ENCODE results near the gene BLOC1S6. TPM values are rescaled to one million over a fixed set of nuclear protein-coding genes. Genes with fewer than 3 reads are reported as not detected.

Gene BLOC1S6, protein sequence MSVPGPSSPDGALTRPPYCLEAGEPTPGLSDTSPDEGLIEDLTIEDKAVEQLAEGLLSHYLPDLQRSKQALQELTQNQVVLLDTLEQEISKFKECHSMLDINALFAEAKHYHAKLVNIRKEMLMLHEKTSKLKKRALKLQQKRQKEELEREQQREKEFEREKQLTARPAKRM
- 37.2 and 66.1 TPM in 2 replicates for total RNA-seq (2014; rRNA removed; shearing (Covaris generic); ENCODE audit: low replicate concordance)

DNA sequence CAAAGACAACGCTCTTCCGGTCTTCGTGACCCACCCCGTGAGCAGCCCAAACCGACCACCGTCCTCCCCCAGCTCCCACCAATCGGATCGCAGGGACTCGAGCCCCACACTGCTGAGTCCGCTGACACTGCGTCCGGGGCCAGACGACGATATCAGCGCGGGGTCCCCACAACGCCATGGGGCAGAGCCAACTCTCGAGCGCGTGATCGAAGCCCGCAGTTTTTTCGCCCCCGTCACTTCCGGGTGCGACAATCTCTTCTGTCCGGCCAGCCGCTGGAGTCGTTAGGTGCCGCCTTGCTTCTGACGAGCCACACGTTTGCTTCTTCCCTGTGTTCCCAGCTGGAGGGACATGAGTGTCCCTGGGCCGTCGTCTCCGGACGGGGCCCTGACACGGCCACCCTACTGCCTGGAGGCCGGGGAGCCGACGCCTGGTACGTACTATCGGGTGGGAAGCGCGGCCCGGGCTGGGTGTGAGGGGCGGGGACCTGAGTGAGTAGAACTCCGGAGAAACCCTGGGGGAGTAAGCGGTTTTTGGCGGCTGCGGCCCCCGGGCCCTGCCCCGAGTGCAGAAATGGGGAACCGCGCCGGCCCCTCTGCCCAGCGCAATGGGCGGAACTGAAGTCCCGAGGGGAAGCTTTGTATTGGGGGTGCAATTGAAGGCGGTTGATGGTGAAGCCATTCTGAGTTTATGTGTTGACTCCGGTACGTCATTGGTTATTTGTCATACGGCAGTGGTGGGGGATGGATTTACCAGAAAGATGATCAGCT is at the start of gene BLOC1S6:
Gene BLOC1S6 (plus strand): TSS at position 285 of the 768 bp plus-strand sequence. CDS start 65 bp downstream, at position 350.
- in situ Hi-C loops (cut with HindIII; ENCODE audit: low pct_unique_long_range_greater_than_20kb, low sequenced_read_pairs), result no loop called here
- peak; percentile 88 for DNase-seq (ENCODE audit: low read depth)

DNA sequence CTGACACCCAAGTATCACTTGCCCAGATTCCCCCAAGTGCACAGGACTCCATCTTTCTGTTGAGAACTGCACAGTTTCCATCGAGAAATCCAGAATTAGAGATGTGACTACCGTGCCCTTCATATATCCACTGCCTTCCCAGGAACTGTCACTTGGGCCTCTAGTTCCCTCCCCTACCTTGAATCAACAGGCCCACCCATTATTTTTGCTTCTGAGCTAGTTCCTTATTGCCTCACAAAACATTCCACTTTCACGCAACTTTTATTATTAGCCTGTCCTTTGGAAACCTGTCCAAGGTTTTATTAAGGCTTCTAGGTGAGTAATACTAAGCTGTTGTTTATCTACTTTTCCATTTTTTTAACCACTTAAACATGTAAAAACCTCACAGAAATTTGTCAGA is 47.5 kb upstream of the BLOC1S6 start:
- in situ Hi-C loops (cut with HindIII; ENCODE audit: low pct_unique_long_range_greater_than_20kb, low sequenced_read_pairs), result no loop called here
- no peak for DNase-seq (ENCODE audit: low read depth)

DNA sequence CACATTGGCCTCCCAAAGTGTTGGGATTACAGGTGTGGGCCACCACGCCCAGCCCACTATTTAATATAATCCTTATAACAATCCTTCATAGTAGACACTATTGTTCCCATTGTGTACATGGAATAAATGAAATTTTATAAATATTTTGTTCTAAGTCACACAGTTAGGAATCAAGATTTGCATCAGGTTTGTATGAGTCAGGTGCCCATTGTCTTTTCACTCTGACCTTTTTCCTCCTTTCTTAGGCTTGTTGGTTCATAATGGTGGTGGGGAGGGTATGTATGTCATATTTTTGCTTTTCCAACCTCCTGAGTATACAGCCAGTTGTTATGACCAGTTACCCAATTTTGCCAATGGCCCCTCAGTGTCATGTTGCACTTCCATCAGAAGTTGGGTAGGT is 46.6 kb upstream of the BLOC1S6 start:
- in situ Hi-C loops (cut with HindIII; ENCODE audit: low pct_unique_long_range_greater_than_20kb, low sequenced_read_pairs), result no loop called here
- DNase-seq (ENCODE audit: low read depth), result no peak

DNA sequence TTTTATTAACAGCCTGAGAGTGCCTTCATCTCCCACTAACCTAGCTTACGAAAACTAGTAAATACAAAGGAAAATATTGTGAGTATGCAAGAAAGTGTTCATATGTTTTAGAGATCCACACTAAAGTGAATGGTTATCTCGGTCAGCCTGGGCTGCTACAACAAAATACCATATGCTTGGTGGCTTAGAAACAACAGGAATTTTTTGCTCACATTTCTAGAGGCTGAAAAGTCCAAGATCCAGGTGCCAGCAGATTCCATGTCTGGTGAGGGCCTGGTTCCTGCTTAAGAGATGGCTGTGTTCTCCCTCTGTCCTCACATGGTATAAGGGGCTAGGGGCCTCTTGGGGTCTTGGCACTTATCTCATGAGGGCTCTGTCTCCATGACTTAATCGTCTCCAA is 44.1 kb upstream of the BLOC1S6 start:
- in situ Hi-C loops (cut with HindIII; ENCODE audit: low pct_unique_long_range_greater_than_20kb, low sequenced_read_pairs), result no loop called here
- DNase-seq (ENCODE audit: low read depth), result no peak

DNA sequence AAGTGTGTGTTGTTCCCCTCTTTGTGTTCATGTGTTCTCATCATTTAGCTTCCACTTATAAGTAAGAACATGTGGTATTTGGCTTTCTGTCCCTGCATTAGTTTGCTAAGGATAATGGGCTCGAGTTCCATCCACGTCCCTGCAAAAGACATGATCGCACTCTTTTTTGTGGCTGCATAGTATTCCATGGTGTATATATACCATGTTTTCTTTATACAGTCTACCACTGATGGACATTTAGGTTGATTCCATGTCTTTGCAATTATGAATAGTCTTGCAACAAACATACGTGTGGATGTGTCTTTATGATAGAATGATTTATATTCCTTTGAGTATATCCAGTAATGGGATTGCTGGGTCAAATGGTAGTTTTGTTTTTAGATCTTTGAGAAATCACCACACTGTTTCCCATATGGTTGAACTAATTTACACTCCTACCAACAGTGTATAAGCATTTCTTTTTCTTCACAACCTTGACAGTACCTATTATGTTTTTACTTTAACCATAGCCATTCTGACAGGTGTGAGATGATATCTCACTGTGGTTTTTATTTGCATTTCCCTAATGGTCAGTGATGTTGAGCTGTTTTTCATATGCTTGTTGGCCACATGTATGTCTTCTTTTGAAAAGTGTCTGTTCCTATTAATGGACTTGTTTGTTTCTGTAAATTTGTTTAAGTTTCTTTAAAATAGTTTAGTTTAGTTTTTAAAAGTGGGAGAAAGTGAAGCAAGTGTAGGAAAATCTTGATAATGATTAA is 42.7 kb upstream of the BLOC1S6 start:
- in situ Hi-C loops (cut with HindIII; ENCODE audit: low pct_unique_long_range_greater_than_20kb, low sequenced_read_pairs), result no loop called here
- no peak for DNase-seq (ENCODE audit: low read depth)

DNA sequence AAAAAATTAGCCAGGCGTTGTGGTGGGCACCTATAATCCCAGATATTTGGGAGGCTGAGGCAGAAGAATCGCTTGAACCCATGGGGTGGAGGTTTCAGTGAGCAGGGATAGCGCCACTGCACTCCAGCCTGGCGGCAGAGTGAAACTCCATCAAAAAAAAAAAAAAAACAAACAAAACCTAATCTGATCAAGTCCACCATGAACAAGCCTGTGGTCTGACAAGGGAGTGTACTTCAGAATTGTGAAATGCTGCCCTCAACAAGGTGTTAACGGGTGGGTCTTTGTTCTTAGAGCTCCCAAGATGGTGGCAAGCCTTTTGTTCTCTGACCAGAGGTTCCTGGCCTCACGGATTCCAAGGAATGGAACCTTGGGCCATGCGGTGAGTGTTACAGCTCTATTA is 40.4 kb upstream of the BLOC1S6 start:
- no peak for DNase-seq (ENCODE audit: low read depth)
- in situ Hi-C loops (cut with HindIII; ENCODE audit: low pct_unique_long_range_greater_than_20kb, low sequenced_read_pairs), result no loop called here

DNA sequence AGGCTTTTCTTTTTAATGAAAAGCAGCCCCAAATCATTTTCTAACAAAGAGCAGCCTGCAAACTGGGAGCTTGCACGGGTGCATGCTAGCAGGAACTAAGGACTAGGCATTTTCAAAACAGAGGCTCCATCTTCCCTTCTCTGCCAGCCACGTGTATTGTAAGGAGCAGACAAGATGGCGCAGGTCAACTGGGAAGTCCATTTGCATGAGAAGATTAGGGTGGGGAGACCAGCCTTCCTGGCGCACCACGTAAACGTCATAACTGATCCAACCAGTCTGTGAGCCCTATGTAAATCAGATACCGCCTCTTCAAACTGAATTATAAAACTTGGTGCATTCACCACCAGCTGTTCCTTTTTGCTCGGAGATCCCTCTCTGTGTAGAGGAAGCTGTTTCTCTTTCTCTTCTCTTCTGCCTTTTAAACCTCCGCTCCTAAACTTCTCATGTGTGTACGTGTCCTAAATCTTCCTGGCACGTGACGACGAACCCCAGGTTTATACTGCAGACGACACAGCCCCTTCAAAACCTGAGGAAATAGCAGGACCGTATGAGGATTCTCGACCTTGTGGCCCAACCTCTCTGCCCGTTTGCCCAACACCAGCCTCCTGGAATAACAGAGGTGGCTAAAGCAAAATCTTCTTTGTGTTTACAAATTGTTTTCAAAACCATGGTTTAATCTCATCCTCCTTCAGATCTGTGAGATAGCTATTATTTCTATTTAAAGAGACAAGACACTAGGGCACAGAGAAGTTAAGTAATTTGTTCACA is 38.2 kb upstream of the BLOC1S6 start:
- in situ Hi-C loops (cut with HindIII; ENCODE audit: low pct_unique_long_range_greater_than_20kb, low sequenced_read_pairs), result no loop called here
- no peak for DNase-seq (ENCODE audit: low read depth)

DNA sequence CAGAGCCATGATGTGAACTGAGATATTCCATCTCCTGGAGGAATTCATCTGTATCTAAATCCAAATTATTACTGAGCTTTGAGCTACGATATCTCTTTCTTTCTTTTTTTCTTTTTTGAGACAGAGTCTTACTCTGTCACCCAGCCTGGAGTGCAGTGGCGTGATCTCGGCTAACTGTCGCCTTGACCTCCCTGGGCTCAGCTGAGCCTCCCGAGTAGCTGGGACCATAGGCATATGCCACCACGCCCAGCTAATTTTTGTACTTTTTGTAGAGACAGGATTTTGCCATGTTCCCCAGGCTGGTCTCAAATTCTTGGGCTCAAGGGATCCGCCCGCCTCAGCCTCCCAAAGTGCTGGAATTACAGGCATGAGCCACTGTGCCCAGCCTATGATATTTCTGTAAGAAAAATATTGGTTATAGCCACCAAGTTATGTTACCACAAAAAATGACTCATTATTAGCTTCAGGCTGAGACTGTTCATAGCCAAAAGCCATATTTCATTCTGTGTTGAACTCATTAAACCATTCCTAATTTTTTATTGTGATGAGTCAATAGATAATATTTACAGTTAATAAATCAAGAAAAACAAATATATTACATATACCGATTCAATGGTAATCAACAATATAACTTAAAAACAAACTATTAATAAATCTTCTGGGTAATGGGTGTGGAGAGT is 37.5 kb upstream of the BLOC1S6 start:
- no peak for DNase-seq (ENCODE audit: low read depth)
- in situ Hi-C loops (cut with HindIII; ENCODE audit: low pct_unique_long_range_greater_than_20kb, low sequenced_read_pairs), result no loop called here

DNA sequence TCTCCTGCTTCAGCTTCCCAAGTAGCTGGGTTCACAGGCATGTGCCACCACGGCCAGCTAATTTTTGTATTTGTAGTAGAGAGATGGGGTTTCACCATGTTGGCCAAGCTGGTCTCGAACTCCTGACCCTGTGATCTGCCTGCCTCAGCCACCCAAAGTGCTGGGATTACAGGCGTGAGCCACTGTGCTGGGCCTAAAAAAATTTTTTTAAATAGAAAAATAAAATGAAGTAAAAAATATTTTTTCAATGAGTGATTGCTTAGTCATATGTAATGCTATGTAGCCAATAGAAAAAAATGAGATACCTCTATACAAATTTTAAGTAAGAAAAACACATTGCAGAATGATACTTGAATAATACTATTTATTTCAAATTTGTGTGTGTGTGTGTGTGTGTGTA is 36.7 kb upstream of the BLOC1S6 start:
- no peak for DNase-seq (ENCODE audit: low read depth)
- in situ Hi-C loops (cut with HindIII; ENCODE audit: low pct_unique_long_range_greater_than_20kb, low sequenced_read_pairs), result no loop called here

DNA sequence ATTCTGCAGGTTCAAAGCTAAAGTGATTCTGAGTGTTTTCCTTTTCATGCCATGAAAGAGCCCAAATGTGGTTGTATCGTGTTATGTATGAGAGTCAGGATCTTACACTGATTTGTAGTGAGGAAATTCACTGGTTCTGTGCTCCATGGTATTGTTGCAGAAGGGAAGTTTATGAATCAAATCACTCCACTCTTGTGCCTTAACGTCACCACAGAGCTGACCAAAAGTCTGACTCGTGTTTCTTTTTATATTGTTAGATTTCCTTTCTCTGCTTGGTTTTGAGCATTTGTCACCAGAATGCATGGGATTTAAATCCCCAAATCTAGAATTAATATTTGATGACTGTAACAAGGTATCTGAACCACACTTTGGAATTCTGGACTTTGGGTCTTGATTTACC is 35.5 kb upstream of the BLOC1S6 start:
- in situ Hi-C loops (cut with HindIII; ENCODE audit: low pct_unique_long_range_greater_than_20kb, low sequenced_read_pairs), result no loop called here
- DNase-seq (ENCODE audit: low read depth), result no peak

DNA sequence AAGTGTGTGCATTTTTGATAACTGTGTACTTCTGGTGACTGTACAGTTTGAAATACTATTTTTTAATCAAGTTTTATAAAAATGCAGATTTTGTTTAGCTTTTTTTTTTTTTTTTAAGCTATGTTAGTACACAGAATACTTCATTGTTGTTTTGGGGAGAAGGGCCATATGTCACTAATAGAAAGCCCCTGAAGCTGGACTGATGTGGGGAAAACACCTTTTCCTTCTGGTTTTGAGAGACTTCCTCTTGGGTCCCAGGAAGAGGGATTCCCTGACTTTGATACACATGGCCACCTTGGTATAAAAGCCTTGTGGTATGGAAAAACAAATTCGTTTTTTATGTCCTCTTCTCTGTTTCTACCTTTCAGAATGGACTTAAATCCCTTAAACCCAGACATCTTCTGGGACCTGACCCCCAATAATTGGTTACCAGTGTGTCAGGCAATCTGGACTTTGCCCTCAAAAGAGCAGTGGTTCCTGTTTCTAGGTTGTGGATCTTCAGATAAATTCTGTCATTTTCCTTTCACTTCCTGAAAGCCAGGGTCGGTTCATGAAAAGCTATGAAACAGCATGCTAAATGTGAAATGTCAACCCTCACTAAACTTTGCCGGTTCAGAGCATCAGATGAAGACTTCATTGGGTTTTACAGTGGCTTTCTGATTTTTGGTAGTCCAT is 31.1 kb upstream of the BLOC1S6 start:
- in situ Hi-C loops (cut with HindIII; ENCODE audit: low pct_unique_long_range_greater_than_20kb, low sequenced_read_pairs), result no loop called here
- DNase-seq (ENCODE audit: low read depth), result no peak

DNA sequence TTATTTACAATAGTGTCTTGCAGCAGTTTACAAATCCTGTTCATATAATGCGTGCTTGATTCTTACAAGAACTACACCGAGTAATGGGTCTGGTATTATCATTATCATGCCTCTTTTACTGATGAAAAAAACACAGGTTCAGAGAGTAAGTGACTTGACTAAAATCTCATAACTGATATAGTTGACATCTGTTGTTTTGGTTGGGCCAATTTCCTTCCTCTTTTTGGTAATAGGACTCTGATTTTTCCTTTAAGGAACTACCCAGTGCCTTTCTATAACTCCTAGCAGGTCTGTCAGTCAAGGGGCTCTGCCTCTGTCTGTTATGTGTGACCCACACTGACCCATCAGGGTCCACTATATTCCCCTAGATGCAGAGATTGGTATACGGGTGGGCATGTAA is 14.6 kb upstream of the BLOC1S6 start:
- DNase-seq (ENCODE audit: low read depth), result no peak
- in situ Hi-C loops (cut with HindIII; ENCODE audit: low pct_unique_long_range_greater_than_20kb, low sequenced_read_pairs), result no loop called here

DNA sequence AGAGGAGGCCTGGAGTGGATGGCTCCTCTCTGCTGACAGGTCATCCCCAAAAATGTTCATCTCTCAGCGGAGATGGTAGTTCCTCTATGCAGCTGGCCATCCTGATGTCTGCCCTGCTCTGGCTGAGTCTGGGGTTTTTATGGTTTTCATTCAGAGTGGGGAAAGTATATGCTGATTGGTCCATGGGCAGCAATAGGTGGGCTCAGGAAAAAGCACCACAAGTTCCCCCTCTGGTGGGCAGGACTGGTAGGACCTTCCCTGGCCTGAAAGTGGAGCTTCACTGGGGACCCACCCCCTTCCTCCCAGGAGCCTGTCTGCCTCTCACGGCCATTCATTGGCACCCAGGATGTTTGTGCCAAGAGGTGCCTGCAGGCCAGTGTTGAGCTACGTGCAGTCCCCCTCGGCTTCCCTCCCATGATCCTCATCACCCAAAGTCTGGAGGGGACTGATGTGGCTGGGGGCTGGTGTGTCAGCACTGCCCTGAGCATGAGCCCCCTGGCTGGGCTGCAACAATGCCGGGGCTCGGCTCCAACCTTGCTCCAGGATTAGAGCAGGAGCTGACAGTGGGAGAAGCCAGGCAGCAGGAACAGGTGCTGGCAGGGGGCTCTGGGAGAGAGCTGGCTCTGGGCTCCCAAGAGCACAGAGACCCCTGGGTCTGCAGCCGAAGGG is 13.1 kb upstream of the BLOC1S6 start:
- peak; percentile 2 for DNase-seq (ENCODE audit: low read depth)
- in situ Hi-C loops (cut with HindIII; ENCODE audit: low pct_unique_long_range_greater_than_20kb, low sequenced_read_pairs), result no loop called here

DNA sequence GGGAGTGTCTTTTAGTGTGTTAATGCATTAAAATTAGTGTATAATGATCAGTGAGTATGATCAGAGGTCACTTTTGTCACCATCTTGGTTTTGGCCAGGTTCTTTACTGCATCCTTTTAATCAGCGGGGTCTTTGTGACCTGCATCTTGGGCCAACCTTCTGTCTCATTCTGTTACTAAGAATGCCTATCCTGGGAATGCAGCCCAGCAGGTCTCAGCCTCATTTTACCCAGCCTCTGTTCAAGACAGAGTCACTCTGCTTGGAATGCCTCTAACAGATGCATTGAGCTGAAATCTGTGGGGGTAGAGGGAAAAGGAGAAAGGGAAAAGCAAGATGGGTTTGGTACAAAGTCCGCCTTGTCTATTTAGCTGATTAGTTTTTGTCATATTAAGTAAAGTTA is 5.3 kb upstream of the BLOC1S6 start:
- in situ Hi-C loops (cut with HindIII; ENCODE audit: low pct_unique_long_range_greater_than_20kb, low sequenced_read_pairs), result no loop called here
- DNase-seq (ENCODE audit: low read depth), result no peak

DNA sequence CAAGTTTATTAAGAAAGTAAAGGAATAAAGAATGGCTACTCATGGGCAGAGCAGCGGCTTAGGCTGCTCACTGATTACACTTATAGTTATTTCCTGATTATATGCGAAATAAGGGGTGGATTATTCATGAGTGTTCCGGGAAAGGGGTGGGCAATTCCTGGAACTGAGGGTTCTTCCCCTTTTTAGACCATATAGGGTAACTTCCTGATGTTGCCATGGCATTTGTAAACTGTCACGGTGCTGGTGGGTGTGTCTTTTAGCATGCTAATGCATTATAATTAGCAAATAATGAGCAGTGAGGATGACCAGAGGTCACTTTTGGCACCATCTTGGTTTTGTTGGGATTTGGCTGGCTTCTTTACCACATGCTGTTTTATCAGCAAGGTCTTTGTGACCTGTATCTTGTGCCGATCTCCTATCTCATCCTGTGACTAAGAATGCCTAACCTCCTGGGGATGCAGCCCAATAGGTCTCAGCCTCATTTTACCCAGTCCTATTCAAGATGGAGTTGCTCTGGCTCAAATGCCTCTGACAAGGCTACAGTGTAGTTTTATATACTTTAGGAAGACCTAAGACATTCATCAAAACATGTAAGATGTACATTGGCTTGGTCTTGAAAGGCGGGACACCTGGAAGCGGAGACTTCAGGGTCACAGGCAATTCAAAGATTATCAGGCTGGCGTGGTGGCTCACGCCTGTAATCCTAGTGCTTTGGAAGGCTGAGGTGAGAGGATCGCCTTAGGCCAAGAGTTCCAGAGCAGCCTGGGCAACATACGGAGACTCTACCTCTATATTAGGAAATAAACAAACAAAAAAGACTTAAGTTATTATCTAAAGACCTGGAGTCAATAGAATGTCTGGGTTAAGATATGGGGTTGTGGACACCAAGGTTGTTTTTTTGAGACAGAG is 3.2 kb upstream of the BLOC1S6 start:
- DNase-seq (ENCODE audit: low read depth), result no peak
- in situ Hi-C loops (cut with HindIII; ENCODE audit: low pct_unique_long_range_greater_than_20kb, low sequenced_read_pairs), result no loop called here

DNA sequence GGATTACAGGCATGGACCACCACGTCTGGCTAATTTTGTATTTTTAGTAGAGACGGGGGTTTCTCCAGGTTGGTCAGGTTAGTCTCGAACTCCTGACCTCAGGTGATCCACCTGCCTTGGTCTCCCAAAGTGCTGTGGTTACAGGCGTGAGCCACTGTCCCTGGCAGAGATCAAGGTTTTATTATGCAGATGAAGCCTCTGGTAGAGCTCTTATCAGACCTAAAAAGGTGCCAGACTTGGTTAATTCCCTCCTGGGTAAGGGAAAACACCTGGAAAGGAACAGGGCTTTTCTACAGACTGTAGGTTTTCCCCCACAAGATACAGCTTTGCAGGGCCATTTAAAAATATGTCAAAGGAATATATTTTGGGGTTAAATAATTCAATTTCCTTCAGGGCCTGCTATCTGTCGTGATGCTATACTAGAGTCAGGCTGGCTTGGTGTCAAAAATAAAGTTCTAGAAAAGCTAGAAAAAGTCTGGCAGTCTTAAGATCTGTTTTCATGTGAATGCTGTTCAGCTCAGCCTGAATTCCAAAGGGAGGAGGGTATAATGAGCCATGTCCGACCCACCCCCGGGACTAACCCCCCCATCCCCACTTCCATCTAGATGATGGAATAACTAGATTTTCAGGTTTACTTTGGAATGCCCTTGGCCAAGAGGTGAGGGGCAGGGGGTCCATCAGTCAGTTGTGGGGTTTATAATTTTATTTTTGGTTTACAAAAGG is 1.9 kb upstream of the BLOC1S6 start:
- DNase-seq (ENCODE audit: low read depth), result no peak
- in situ Hi-C loops (cut with HindIII; ENCODE audit: low pct_unique_long_range_greater_than_20kb, low sequenced_read_pairs), result no loop called here

Data from Caki2 (cell line).